H1 (cell line): ENCODE measurements around the gene FKBP10. TPM values are rescaled to one million over a fixed set of nuclear protein-coding genes. Genes with fewer than 3 reads are reported as not detected.

Experiments used
- BCL11A ChIP-seq, 2 experiments: IDR thresholded peaks; one replicate each; pipeline ENCODE4 v1.6.1; 2011; ENCODE audit warnings: low read depth in 2 of 2, low read length in 2 of 2, mild to moderate bottlenecking in 2 of 2
- polyA plus RNA-seq, 7 experiments: library from polyadenylated mRNA; depleted of rRNA in 3 of 7; stranded (reverse) in 5 of 7; unstranded in 2 of 7; fragments of >200 nt in 5 of 7; fragments of 200-250 nt in 2 of 7; gene quantifications; 1 replicate in 5 of 7; 2 replicates in 1 of 7; 4 replicates in 1 of 7; pipeline versions ENCODE4 v1.2.1 to v1.2.3, GENCODE V29; 2011 to 2013; ENCODE audit warnings: missing spikeins in 2 of 7, mixed read lengths in 2 of 7
- total RNA-seq: library from RNA; stranded (reverse); fragmentation: NEBNext Ultra II Directional; extraction: Animal tissue kit (Norgen Biotek cat#: 25700); gene quantifications from 2 replicates; pipeline ENCODE4 v1.2.1, GENCODE V29; 2021

Gene FKBP10
- total and polyA plus RNA-seq, 2 of the 8 experiments (the other 6 are each of a cell fraction or from before 2014, with no cell fraction given): 173 to 283 TPM

DNA sequence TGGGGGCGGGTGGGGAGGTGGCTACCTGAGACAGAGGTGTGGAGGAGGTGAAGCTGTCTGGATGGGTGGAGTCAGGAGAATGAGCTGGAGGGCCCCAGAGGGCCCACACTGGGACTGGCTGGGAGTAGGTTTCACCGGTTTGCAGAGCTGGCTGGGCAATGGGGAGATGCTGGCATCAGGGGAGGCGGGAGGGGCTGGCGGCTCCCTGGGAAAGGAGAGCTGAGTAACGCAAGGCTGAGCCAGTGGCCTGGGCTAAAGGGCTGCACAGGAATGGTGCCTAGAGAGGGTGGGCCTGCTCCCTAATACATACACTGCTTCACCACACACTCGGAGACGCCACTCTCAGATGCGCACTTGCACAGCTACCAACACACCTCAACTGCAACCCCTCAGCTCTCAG lies 13.4 kb upstream of the FKBP10 start (continued):
- no peak for TF ChIP-seq BCL11A (IDR thresholded peaks at IDR 0.05; ENCODE audit: low read depth in 2 of 2, low read length in 2 of 2)
